Thoracic aorta (tissue), 2 donors: ENCODE data around the gene HLA-F. TPM values are rescaled to one million over a fixed set of nuclear protein-coding genes. Genes with fewer than 3 reads are reported as not detected.

Source experiments
- ATAC-seq: fragments of 150-250 bp; one replicate; pipeline ENCODE4 v1.8.0; 2017; ENCODE audit warnings: low read depth; ENCODE audit not compliant: insufficient number of reproducible peaks, low FRiP score
- DNase-seq: peaks from one replicate; pipeline ENCODE4 v3.0.0-alpha.2; 2020; ENCODE audit warnings: low spot score
- H3K27ac ChIP-seq, 2 donors: fragments of 200-600 bp; sonication (generic); 1 replicate in 1 of 2; 2 replicates in 1 of 2; pipeline ENCODE4 v1.5.1; 2016; ENCODE audit warnings: mild to moderate bottlenecking in 2 of 2, moderate library complexity in 2 of 2
- H3K27me3 ChIP-seq: fragments of 200-600 bp; sonication (generic); replicated peaks from 2 replicates; pipeline ENCODE4 v1.6.0; 2016; ENCODE audit warnings: mild to moderate bottlenecking; ENCODE audit not compliant: insufficient read depth
- H3K36me3 ChIP-seq: fragments of 200-600 bp; sonication (generic); one replicate; pipeline ENCODE4 v1.5.1; 2016
- H3K4me1 ChIP-seq, 2 donors: fragments of 200-600 bp; sonication (generic); 1 replicate in 1 of 2; 2 replicates in 1 of 2; pipeline versions ENCODE4 v1.5.1 to v1.6.0; 2016; ENCODE audit warnings: low read depth in 2 of 2, mild to moderate bottlenecking in 1 of 2; ENCODE audit not compliant: control insufficient read depth in 1 of 2
- H3K4me3 ChIP-seq: fragments of 200-600 bp; sonication (generic); 2 replicates; pipeline ENCODE4 v1.5.1; 2016; ENCODE audit warnings: mild to moderate bottlenecking
- H3K9me3 ChIP-seq: fragments of 200-600 bp; sonication (generic); 2 replicates; pipeline ENCODE4 v1.5.1; 2016
- CTCF ChIP-seq: fragments of 200-600 bp; sonication (generic); IDR thresholded peaks from one replicate; pipeline ENCODE4 v1.5.1; 2019; ENCODE audit warnings: antibody characterized with exemption
- total RNA-seq, 2 donors: library from RNA; depleted of rRNA; stranded (reverse); fragments of >200 nt; gene quantifications; one replicate each; pipeline versions ENCODE4 v1.1.0 to v1.2.3, GENCODE V29; 2016

HLA-F gene
- total RNA-seq, 2 donors from 2014 or later: 94.2 to 117 TPM

GRCh38 chr6:29727637-29728036, 4.4 kb downstream of the HLA-F start:
- DNase-seq (no peak), ATAC-seq (no peak)
- Histone ChIP-seq H3K27me3 (no peaks in the 10 kb centered on the region), H3K4me1 (peaks cover 16 to 21% of the 10 kb centered on the region in 2 donors), H3K9me3 (no peaks in the 10 kb centered on the region), H3K36me3 (peaks cover 13% of the 10 kb centered on the region), H3K27ac (no peak overlapping the region), H3K4me3 (no peak overlapping the region)
- no peak for TF ChIP-seq CTCF

- Histone ChIP-seq H3K27me3 (no peaks in the 10 kb centered on the region), H3K9me3 (no peaks in the 10 kb centered on the region), H3K4me3 (no peak overlapping the region), H3K4me1 (peaks cover 16 to 21% of the 10 kb centered on the region in 2 donors), H3K36me3 (peaks cover 13% of the 10 kb centered on the region), H3K27ac (no peak overlapping the region)
- ATAC-seq: no peak
- DNase-seq: no peak
- TF ChIP-seq CTCF: no peak
Observed at GRCh38 chr6:29728173-29728874, 5.1 kb downstream of the HLA-F start.

- DNase-seq (no peak), ATAC-seq (no peak)
- Histone ChIP-seq H3K9me3 (no peaks in the 10 kb centered on the region), H3K27me3 (no peaks in the 10 kb centered on the region), H3K4me1 (peaks cover 16 to 21% of the 10 kb centered on the region in 2 donors), H3K36me3 (peaks cover 13% of the 10 kb centered on the region), H3K27ac (no peak overlapping the region), H3K4me3 (no peak overlapping the region)
- TF ChIP-seq CTCF: no peak
Observed at GRCh38 chr6:29728875-29729270, 5.6 kb downstream of the HLA-F start.

- H3K4me1 ChIP-seq: peaks cover 11 to 12% of the 10 kb centered on the region in 2 donors
- no peak for ATAC-seq
- TF ChIP-seq CTCF: no peak
Observed at GRCh38 chr6:29729774-29730328, 6.6 kb downstream of the HLA-F start.

GRCh38 chr6:29730575-29731126, 7.4 kb downstream of the HLA-F start:
- no peak overlapping the region for H3K27ac ChIP-seq
- peaks cover 12% of the 10 kb centered on the region for H3K36me3 ChIP-seq
- no peaks in the 10 kb centered on the region for H3K9me3 ChIP-seq
- TF ChIP-seq CTCF: no peak
- DNase-seq (no peak), ATAC-seq (no peak)
- H3K27me3 ChIP-seq: no peaks in the 10 kb centered on the region
- peaks cover 4 to 5% of the 10 kb centered on the region in 2 donors for H3K4me1 ChIP-seq
- no peak overlapping the region for H3K4me3 ChIP-seq

More at GRCh38 chr6:29729774-29730328, 6.6 kb downstream of the HLA-F start:
- no peaks in the 10 kb centered on the region for H3K9me3 ChIP-seq
- peaks cover 13% of the 10 kb centered on the region for H3K36me3 ChIP-seq
- no peaks in the 10 kb centered on the region for H3K27me3 ChIP-seq
- DNase-seq: no peak
- H3K4me3 ChIP-seq: no peak overlapping the region
- no peak overlapping the region for H3K27ac ChIP-seq
